ENCODE data around the gene BTBD19.
A peak's percentile ranks its signal among the peaks of the same experiment; 100 is the strongest.
"Not testable (repeated sequence)": the region's sequence is repeated elsewhere in the genome, so short reads cannot be mapped to it uniquely, and the experiment has no call there.

BTBD19 gene

DNA sequence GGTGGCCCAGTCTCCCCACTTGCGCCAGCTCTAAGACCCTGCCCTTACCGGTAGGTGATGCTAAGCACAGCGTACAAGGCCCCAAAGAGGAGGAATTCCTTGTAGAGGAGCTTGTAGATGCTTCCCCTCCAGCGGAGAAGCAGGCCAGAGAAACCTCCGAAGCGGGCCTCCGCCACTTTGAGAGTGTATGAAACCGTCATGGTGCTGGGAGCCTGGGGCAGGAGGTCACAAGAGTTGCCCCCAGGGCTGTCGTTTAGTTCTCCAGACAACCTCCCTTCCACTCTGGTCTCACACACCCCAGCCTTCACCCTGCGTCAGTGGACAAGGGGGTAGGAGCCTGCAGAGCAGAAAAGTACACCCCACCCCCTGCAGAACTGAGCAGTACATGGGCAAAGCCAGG is 20.8 kb upstream of the BTBD19 start:
- DNase-seq (ENCODE audit: low read depth), result no peak

GRCh38 chr1:44788120-44788860 is 20.0 kb upstream of the BTBD19 start, which contains the start of gene BEST4:
TSS of gene BEST4 (minus strand) at chr1:44788170. CDS start at chr1:44787705, 465 bp downstream.
- no peak for DNase-seq (ENCODE audit: low read depth)

GRCh38 chr1:44790968-44791801 is 17.1 kb upstream of the BTBD19 start:
- no peak for DNase-seq (ENCODE audit: low read depth)

GRCh38 chr1:44792736-44793502 is 15.4 kb upstream of the BTBD19 start:
- DNase-seq (ENCODE audit: low read depth), result no peak

DNA sequence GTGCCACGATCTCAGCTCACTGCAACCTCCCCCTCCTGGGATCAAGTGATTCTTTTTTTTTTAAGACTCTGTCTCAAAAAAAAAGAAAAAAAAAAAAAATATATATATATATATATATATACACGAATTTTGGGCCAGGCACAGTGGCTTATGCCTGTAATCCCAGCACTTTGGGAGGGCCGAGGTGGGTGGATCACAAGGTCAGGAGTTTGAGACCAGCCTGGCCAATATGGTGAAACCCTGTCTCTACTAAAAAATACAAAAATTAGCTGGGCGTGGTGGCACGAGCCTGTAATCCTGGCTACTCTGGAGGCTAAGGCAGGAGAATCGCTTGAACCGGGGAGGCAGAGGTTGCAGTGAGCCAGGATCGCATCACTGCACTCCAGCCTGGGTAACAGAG is 10.4 kb upstream of the BTBD19 start:
- DNase-seq (ENCODE audit: low read depth), result not testable (repeated sequence)

DNA sequence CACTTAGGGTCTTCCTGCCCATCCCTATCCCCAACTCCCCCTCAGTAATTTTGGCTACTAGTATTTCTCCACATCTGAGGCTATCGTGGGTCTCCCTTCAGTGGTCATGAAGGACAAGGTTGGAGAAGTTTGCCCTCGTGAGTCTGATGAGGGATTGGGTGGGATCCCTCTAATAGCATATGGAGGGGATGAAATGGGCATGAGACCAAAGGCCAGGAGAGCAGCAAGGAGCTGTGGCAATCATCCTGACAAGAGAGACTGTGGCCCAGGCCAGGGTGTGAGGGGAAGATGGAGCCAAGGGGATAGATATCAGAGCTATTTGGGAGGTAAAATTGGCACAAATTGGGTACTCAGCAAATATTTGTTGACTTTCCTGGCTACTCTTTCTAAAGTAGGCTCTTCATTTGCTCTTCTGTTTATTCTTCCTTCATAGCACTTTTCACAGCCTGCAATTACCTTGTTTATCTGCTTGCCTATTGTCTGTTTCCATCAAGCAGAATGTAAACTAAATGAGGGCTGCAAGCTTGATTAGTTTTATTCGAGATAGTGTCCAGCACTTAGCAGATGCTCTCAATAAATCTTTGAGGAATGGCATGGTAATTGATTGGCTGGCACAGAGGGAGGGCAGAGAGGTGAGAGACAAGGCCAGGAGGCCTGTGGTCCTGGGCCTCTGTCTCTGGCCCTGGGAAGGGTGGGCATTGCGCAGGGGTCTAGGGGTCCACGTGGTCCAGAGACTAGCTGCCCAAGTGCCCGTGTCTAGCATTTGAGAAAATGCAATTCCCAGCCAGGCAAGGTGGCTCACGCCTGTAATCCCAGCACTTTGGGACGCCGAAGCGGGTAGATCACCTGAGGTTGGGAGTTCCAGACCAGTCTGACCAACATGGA is 9.6 kb upstream of the BTBD19 start:
- no peak for DNase-seq (ENCODE audit: low read depth)

GRCh38 chr1:44799770-44800584 is 8.3 kb upstream of the BTBD19 start, which contains the start of gene PLK3:
TSS of gene PLK3 (plus strand) at chr1:44800377. CDS start at chr1:44800464, 87 bp downstream.
- DNase-seq (ENCODE audit: low read depth), result peak; percentile 97

GRCh38 chr1:44801491-44802305 is 6.6 kb upstream of the BTBD19 start:
- no peak for DNase-seq (ENCODE audit: low read depth)

GRCh38 chr1:44802306-44803061 is 5.8 kb upstream of the BTBD19 start:
- DNase-seq (ENCODE audit: low read depth), result no peak

GRCh38 chr1:44803062-44803311 is 5.3 kb upstream of the BTBD19 start:
- no peak for DNase-seq (ENCODE audit: low read depth)

- DNase-seq (ENCODE audit: low read depth), result no peak
Measured at GRCh38 chr1:44803312-44804095, 4.8 kb upstream of the BTBD19 start.

DNA sequence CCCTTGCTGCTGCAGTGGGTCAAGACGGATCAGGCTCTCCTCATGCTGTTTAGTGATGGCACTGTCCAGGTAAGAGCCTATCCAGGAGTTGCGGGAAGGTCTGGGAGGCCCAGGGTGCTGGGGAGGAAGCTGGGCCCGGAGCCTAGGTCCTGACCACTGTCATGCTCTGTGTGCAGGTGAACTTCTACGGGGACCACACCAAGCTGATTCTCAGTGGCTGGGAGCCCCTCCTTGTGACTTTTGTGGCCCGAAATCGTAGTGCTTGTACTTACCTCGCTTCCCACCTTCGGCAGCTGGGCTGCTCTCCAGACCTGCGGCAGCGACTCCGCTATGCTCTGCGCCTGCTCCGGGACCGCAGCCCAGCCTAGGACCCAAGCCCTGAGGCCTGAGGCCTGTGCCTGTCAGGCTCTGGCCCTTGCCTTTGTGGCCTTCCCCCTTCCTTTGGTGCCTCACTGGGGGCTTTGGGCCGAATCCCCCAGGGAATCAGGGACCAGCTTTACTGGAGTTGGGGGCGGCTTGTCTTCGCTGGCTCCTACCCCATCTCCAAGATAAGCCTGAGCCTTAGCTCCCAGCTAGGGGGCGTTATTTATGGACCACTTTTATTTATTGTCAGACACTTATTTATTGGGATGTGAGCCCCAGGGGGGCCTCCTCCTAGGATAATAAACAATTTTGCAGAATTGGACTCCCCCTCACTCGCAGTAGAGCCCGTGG is 2.9 kb upstream of the BTBD19 start:
- no peak for DNase-seq (ENCODE audit: low read depth)

- no peak for DNase-seq (ENCODE audit: low read depth)
Measured at GRCh38 chr1:44806025-44806703, 2.2 kb upstream of the BTBD19 start.

DNA sequence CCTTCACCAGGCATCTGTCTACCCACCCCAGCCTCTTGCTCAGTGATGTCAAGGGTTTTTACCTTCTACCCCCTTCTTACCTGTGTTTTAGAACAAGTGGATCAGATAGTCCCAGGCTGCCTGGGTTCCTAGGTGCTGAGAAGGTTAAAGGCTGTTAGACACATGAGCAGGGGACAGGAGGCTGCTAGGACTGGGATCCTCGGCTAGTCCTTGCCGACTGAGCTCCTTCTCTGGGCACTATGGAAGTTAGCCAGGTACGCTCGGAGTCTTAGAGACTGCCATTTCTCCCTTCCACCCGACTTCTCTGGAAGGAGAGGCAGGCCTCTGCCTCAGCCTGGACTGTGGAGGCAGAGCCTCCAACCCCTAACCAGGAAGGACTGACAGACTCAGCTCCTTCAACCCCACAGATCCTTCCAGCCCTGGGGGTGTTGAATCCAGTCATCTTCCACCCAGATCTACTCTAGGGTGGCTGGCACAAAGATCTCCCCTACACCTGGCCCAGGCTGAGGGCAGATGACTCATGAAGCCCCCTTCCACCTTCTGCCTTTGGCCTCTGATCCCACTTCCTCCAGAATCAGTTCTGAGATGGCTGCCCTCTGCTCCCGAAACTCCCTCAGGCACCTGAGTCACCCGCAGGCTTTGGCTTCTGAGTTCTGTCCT is 1.5 kb upstream of the BTBD19 start, which contains the start of gene DYNLT4:
Gene DYNLT4, minus strand, starts transcription at position 648 of the 660 bp plus-strand sequence. CDS start 683 bp downstream, outside the sequence.
- no peak for DNase-seq (ENCODE audit: low read depth)

DNA sequence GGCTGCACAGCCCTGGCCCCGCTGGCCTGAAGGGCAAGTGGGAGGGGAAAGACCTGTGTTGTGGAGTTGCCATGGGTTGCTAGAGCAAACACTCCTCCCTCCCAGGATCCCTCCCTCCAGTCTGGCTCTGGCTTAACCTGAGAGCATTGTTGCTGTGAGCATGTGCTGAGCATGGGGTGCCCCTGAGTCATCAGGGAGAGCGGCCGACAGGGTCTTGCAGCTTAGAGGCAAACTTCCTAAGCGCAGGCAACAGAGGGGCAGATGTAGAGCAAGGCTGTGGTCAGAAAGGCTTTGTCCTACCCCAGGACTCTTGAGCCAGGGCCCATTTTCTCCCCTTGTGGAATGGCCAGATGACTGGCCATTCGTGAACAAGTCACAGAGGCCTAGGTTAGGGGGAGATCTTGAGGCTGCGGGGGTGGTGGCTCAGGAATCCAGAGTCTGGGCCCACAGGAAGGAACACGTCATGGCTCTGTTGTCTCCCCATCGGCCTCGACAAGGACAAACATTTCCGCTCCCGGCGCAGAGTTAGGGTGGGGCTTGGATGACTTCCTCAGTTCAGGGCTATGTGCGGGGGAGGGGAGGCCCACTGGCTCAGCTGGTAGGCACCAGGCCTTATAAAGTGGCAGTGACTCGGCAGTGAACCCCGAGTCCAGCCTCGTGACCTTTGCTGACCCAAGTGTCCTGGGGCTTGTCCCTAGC is 810 bp upstream of the BTBD19 start:
- DNase-seq (ENCODE audit: low read depth), result peak; percentile 99
